T-cell (primary cell): Measurements from ENCODE around the gene OR10H5. TPM values are rescaled to one million over a fixed set of nuclear protein-coding genes. Genes with fewer than 3 reads are reported as not detected.

ENCODE experiments used
- ATAC-seq, 4 experiments: fragments of 200-7000 bp in 3 of 4; fragments of 150-1000 bp in 1 of 4; cut with Tn5 transposase; replicated peaks in 1 of 4; 1 replicate in 3 of 4; 2 replicates in 1 of 4; pipeline ENCODE4 v1.10.0; 2021; ENCODE audit warnings: moderate library complexity in 3 of 4, mild to moderate bottlenecking in 2 of 4, moderate number of reproducible peaks in 1 of 4
- CTCF ChIA-PET, 2 donors: fragments of 300-600 bp; sonication (Branson Sonifier 250); formaldehyde crosslinking; loops; one replicate each; lab custom pipeline; 2022; ENCODE audit warnings: antibody characterized with exemption in 2 of 2; lab: Charles Lee
- POLR2A ChIA-PET, 2 donors: fragments of 300-600 bp; sonication (Branson Sonifier 250); formaldehyde crosslinking; loops; one replicate each; lab custom pipeline; 2022; ENCODE audit warnings: antibody characterized with exemption in 2 of 2; lab: Charles Lee
- DNase-seq, 35 experiments: peaks; one replicate each; pipeline versions ENCODE4 v3.0.0 to v3.0.0-alpha.2; 2013 to 2023
- H3K27ac ChIP-seq: one replicate; pipeline ENCODE4 v1.5.1; 2013; ENCODE audit warnings: low read length
- H3K27me3 ChIP-seq, 2 experiments: replicated peaks in 1 of 2; 1 replicate in 1 of 2; 2 replicates in 1 of 2; pipeline versions ENCODE4 v1.6.1 to v1.7.0; 2013; ENCODE audit warnings: low read length in 1 of 2, mixed read lengths in 1 of 2; ENCODE audit not compliant: control insufficient read depth in 2 of 2, insufficient read depth in 2 of 2; ENCODE audit errors: extremely low read depth in 1 of 2
- H3K36me3 ChIP-seq, 2 donors: 1 replicate in 1 of 2; 2 replicates in 1 of 2; pipeline versions ENCODE4 v1.6.1 to v1.7.0; 2013; ENCODE audit warnings: low read length in 1 of 2; ENCODE audit not compliant: control insufficient read depth in 2 of 2, insufficient read depth in 1 of 2; ENCODE audit errors: extremely low read depth in 1 of 2
- H3K4me1 ChIP-seq, 2 experiments: 1 replicate in 1 of 2; 2 replicates in 1 of 2; pipeline versions ENCODE4 v1.6.1 to v1.7.0; 2013; ENCODE audit warnings: low read length in 2 of 2, mixed read lengths in 1 of 2; ENCODE audit not compliant: insufficient read depth in 2 of 2, control insufficient read depth in 1 of 2; ENCODE audit errors: extremely low read depth in 1 of 2
- H3K4me3 ChIP-seq, 2 donors: 1 replicate in 1 of 2; 2 replicates in 1 of 2; pipeline versions ENCODE4 v1.5.1 to v1.7.0; 2013; ENCODE audit warnings: mild to moderate bottlenecking in 2 of 2, low read length in 1 of 2, moderate library complexity in 1 of 2; ENCODE audit not compliant: control insufficient read depth in 1 of 2; ENCODE audit errors: extremely low read depth in 1 of 2
- H3K9me3 ChIP-seq: 2 replicates; pipeline ENCODE4 v1.7.0; 2013
- H3K27ac Mint-ChIP-seq, 2 donors: one replicate each; pipeline ENCODE4 v1.8.0; 2020 to 2021; ENCODE audit warnings: mild to moderate bottlenecking in 2 of 2, mixed read lengths in 2 of 2
- H3K27me3 Mint-ChIP-seq, 2 donors: one replicate each; pipeline ENCODE4 v1.8.0; 2021 to 2022; ENCODE audit warnings: mixed read lengths in 2 of 2
- H3K36me3 Mint-ChIP-seq: one replicate; pipeline ENCODE4 v1.8.0; 2021; ENCODE audit warnings: mixed read lengths
- H3K4me1 Mint-ChIP-seq, 3 donors: one replicate each; pipeline ENCODE4 v1.8.0; 2020 to 2022; ENCODE audit warnings: mixed read lengths in 3 of 3, mild to moderate bottlenecking in 1 of 3
- H3K4me3 Mint-ChIP-seq, 3 donors: one replicate each; pipeline ENCODE4 v1.8.0; 2020 to 2022; ENCODE audit warnings: mild to moderate bottlenecking in 3 of 3, mixed read lengths in 3 of 3, moderate library complexity in 3 of 3
- H3K9me3 Mint-ChIP-seq, 3 donors: one replicate each; pipeline ENCODE4 v1.8.0; 2020 to 2022; ENCODE audit warnings: mixed read lengths in 3 of 3
- WGBS: methylation state at CpG from one replicate; pipeline ENCODE4 v1.1.5; 2013; ENCODE audit warnings: missing lambda C conversion rate; ENCODE audit not compliant: insufficient coverage; 5-methylcytosine and 5-hydroxymethylcytosine counted together
- total RNA-seq, 35 experiments: library from RNA in 6 of 35; stranded (reverse) in 6 of 35; fragments of 120-200 nt in 1 of 35; gene quantifications; one replicate each; pipeline versions ENCODE4 v1.2.1 to v1.2.4 and lab custom pipeline; 2013 to 2026

OR10H5 gene
- not detected for total RNA-seq
- total RNA-seq (2013): not detected
- total RNA-seq (lab: John Stamatoyannopoulos, UW): 0 to 0.12 (median 0) reads per million in 29 experiments

GRCh38 chr19:15787611-15788155, at the start of gene OR10H5:
Gene OR10H5 (plus strand): TSS chr19:15787661. CDS start chr19:15794049, 6,388 bp downstream.
- WGBS: 70% methylated on average over 4 of the region's 6 CpGs
- CTCF ChIA-PET: no interaction called here

GRCh38 chr19:15737722-15738121, 49.7 kb upstream of the OR10H5 start, which contains the start of gene OR10H3:
Gene OR10H3 (plus strand): TSS chr19:15737985. CDS start chr19:15741393, 3,408 bp downstream.
- DNase-seq: no peak
- Histone ChIP-seq H3K4me3 (no peak within 1 kb of the TSS), H3K9me3 (peaks cover 8% of the 10 kb centered on the region), H3K27ac (no peak within 1 kb of the TSS), H3K4me1 (no peaks in the 10 kb centered on the region), H3K36me3 (no peaks in the 10 kb centered on the region), H3K27me3 (peaks cover 0 to 7% of the 10 kb centered on the region in 2 experiments)
- no peak for ATAC-seq
- Mint-ChIP-seq H3K4me1 (no peaks in the 10 kb centered on the region), H3K27me3 (peaks cover 13 to 15% of the 10 kb centered on the region in 2 donors), H3K36me3 (peaks cover 6% of the 10 kb centered on the region), H3K27ac (no peak within 1 kb of the TSS), H3K4me3 (no peak within 1 kb of the TSS), H3K9me3 (peaks cover 7 to 12% (median 9%) of the 10 kb centered on the region in 3 donors)
- POLR2A ChIA-PET: no interaction called here
- no CpG with 5 or more reads among the region's 4 CpGs for WGBS
- CTCF ChIA-PET: interaction anchor here in 1 of 2 donors (0.6 kb wide), 1 partner anchor 577 kb away, joined by 4 read pairs; no protein-coding TSS in a partner anchor

More at GRCh38 chr19:15787611-15788155, at the start of gene OR10H5:
- Mint-ChIP-seq H3K27me3 (peaks cover 30 to 32% of the 10 kb centered on the region in 2 donors), H3K27ac (no peak within 1 kb of the TSS), H3K4me1 (no peaks in the 10 kb centered on the region), H3K36me3 (no peaks in the 10 kb centered on the region), H3K4me3 (no peak within 1 kb of the TSS), H3K9me3 (no peaks in the 10 kb centered on the region)
- Histone ChIP-seq H3K9me3 (no peaks in the 10 kb centered on the region), H3K27me3 (peaks cover 0 to 39% of the 10 kb centered on the region in 2 experiments), H3K27ac (no peak within 1 kb of the TSS), H3K4me3 (no peak within 1 kb of the TSS), H3K36me3 (no peaks in the 10 kb centered on the region), H3K4me1 (no peaks in the 10 kb centered on the region)
- POLR2A ChIA-PET: interaction anchor here in 1 of 2 donors (0.6 kb wide), 1 partner anchor 9 kb away, joined by 3 read pairs; no protein-coding TSS in a partner anchor
- ATAC-seq (no peak), DNase-seq (no peak)

GRCh38 chr19:15740785-15741184, 46.7 kb upstream of the OR10H5 start:
- Mint-ChIP-seq H3K36me3 (peaks cover 6% of the 10 kb centered on the region), H3K9me3 (peaks cover 7 to 12% (median 9%) of the 10 kb centered on the region in 3 donors), H3K4me1 (no peaks in the 10 kb centered on the region), H3K27me3 (peaks cover 26 to 30% of the 10 kb centered on the region in 2 donors), H3K4me3 (no peak overlapping the region), H3K27ac (no peak overlapping the region)
- H3K4me3 ChIP-seq: no peak overlapping the region
- ChIA-PET CTCF (no interaction called here), POLR2A (no interaction called here)
- H3K9me3 ChIP-seq: peaks cover 8% of the 10 kb centered on the region
- H3K4me1 ChIP-seq: no peaks in the 10 kb centered on the region
- no peak overlapping the region for H3K27ac ChIP-seq
- no peak for DNase-seq
- H3K36me3 ChIP-seq: no peaks in the 10 kb centered on the region
- H3K27me3 ChIP-seq: peaks cover 0 to 8% of the 10 kb centered on the region in 2 experiments
- no peak for ATAC-seq
- 57% methylated on average over 1 of the region's 1 CpG for WGBS

GRCh38 chr19:15748239-15748638, 39.2 kb upstream of the OR10H5 start:
- Histone ChIP-seq H3K36me3 (no peaks in the 10 kb centered on the region), H3K9me3 (no peaks in the 10 kb centered on the region), H3K4me1 (no peaks in the 10 kb centered on the region), H3K27ac (no peak overlapping the region), H3K27me3 (peaks cover 4 to 8% of the 10 kb centered on the region in 2 experiments), H3K4me3 (no peak overlapping the region)
- DNase-seq: no peak
- no peak overlapping the region for H3K27ac Mint-ChIP-seq
- ATAC-seq: no peak
- no peaks in the 10 kb centered on the region for H3K36me3 Mint-ChIP-seq
- H3K4me3 Mint-ChIP-seq: no peak overlapping the region
- H3K9me3 Mint-ChIP-seq: peaks cover 0 to 4% (median 0%) of the 10 kb centered on the region in 3 donors
- POLR2A ChIA-PET: no interaction called here
- H3K4me1 Mint-ChIP-seq: no peaks in the 10 kb centered on the region
- CTCF ChIA-PET: no interaction called here
- WGBS: no CpG with 5 or more reads among the region's 2 CpGs
- H3K27me3 Mint-ChIP-seq: peaks cover 58 to 59% of the 10 kb centered on the region in 2 donors

- DNase-seq: no peak
Observed at GRCh38 chr19:15758379-15758778, 29.1 kb upstream of the OR10H5 start.

GRCh38 chr19:15759962-15760565, 27.4 kb upstream of the OR10H5 start:
- Mint-ChIP-seq H3K4me1 (peaks cover 0 to 4% (median 0%) of the 10 kb centered on the region in 3 donors), H3K4me3 (no peak overlapping the region), H3K27ac (no peak overlapping the region), H3K27me3 (peaks cover 65 to 72% of the 10 kb centered on the region in 2 donors), H3K9me3 (peaks cover 6 to 11% (median 9%) of the 10 kb centered on the region in 3 donors), H3K36me3 (peaks cover 5% of the 10 kb centered on the region)
- Histone ChIP-seq H3K27ac (no peak overlapping the region), H3K9me3 (no peaks in the 10 kb centered on the region), H3K27me3 (peaks cover 0 to 26% of the 10 kb centered on the region in 2 experiments), H3K36me3 (no peaks in the 10 kb centered on the region), H3K4me3 (no peak overlapping the region), H3K4me1 (peaks cover 0 to 2% of the 10 kb centered on the region in 2 experiments)
- 27% methylated on average over 17 of the region's 28 CpGs for WGBS
- no peak for DNase-seq
- ChIA-PET CTCF (interaction anchor here in 1 of 2 donors (0.6 kb wide), 2 partner anchors 267 to 311 kb away, joined by 7 to 13 read pairs; no protein-coding TSS in a partner anchor), POLR2A (no interaction called here)
- no peak for ATAC-seq

More at GRCh38 chr19:15758379-15758778, 29.1 kb upstream of the OR10H5 start:
- H3K27ac ChIP-seq: no peak overlapping the region
- no peaks in the 10 kb centered on the region for H3K36me3 ChIP-seq
- no peaks in the 10 kb centered on the region for H3K9me3 ChIP-seq
- H3K27ac Mint-ChIP-seq: no peak overlapping the region
- 75% methylated on average over 2 of the region's 2 CpGs for WGBS
- H3K9me3 Mint-ChIP-seq: peaks cover 6 to 11% (median 6%) of the 10 kb centered on the region in 3 donors
- H3K4me1 Mint-ChIP-seq: peaks cover 0 to 4% (median 0%) of the 10 kb centered on the region in 3 donors
- peaks cover 0 to 2% of the 10 kb centered on the region in 2 experiments for H3K4me1 ChIP-seq
- CTCF ChIA-PET: no interaction called here
- peaks cover 0 to 27% of the 10 kb centered on the region in 2 experiments for H3K27me3 ChIP-seq
- no peak overlapping the region for H3K4me3 Mint-ChIP-seq
- POLR2A ChIA-PET: interaction anchor here in 1 of 2 donors (0.6 kb wide), 1 partner anchor 131 kb away, joined by 6 read pairs; no protein-coding TSS in a partner anchor
- no peak for ATAC-seq
- no peak overlapping the region for H3K4me3 ChIP-seq
- peaks cover 68 to 85% of the 10 kb centered on the region in 2 donors for H3K27me3 Mint-ChIP-seq
- peaks cover 5% of the 10 kb centered on the region for H3K36me3 Mint-ChIP-seq
